Measurements from ENCODE around the gene ELAPOR2.

Gene ELAPOR2

GRCh38 chr7:87083865-87084519 lies 24.5 kb upstream of the ELAPOR2 start:
- Histone ChIP-seq H2BK120ac (ENCODE audit: low read depth, low read length) (no peak overlapping the region), H3K27ac (ENCODE audit: low read depth, low read length) (no peak overlapping the region), H3K4me2 (ENCODE audit: low read length) (no peak overlapping the region), H3K4ac (ENCODE audit: low read depth, low read length) (no peak overlapping the region), H2BK15ac (replicated peaks; ENCODE audit: low read depth) (no peak overlapping the region), H2BK5ac (ENCODE audit: low read length) (no peak overlapping the region), H2AK5ac (ENCODE audit: low read length) (no peak overlapping the region), H3K23ac (ENCODE audit: low read length) (no peak overlapping the region), H3K27me3 (ENCODE audit: insufficient read depth, low read length, poor library complexity) (no peaks in the 10 kb centered on the region), H3K18ac (ENCODE audit: low read length) (no peak overlapping the region), H4K5ac (ENCODE audit: low read length) (no peak overlapping the region), H3K79me1 (ENCODE audit: low read length) (no peaks in the 10 kb centered on the region), H3K56ac (ENCODE audit: low read length) (no peak overlapping the region), H3K79me2 (ENCODE audit: control insufficient read depth, insufficient read depth, low read length) (no peaks in the 10 kb centered on the region), H3K36me3 (ENCODE audit: control insufficient read depth, insufficient read depth, low read length) (no peaks in the 10 kb centered on the region), H3K9ac (ENCODE audit: low read length) (no peak overlapping the region), H3K4me1 (ENCODE audit: control insufficient read depth, low read depth, low read length) (no peaks in the 10 kb centered on the region), H4K8ac (ENCODE audit: low read depth, low read length) (no peak overlapping the region), H3K4me3 (ENCODE audit: low read length) (no peak overlapping the region)
- DNase-seq: no peak
- WGBS (ENCODE audit: extremely low coverage, insufficient coverage, low lambda C conversion rate): no CpG with 5 or more reads among the region's 5 CpGs

GRCh38 chr7:87082675-87083074 lies 23.2 kb upstream of the ELAPOR2 start:
- Histone ChIP-seq H2BK15ac (replicated peaks; ENCODE audit: low read depth) (no peak overlapping the region), H3K36me3 (ENCODE audit: control insufficient read depth, insufficient read depth, low read length) (no peaks in the 10 kb centered on the region), H3K56ac (ENCODE audit: low read length) (no peak overlapping the region), H2BK5ac (ENCODE audit: low read length) (no peak overlapping the region), H3K79me1 (ENCODE audit: low read length) (no peaks in the 10 kb centered on the region), H3K18ac (ENCODE audit: low read length) (no peak overlapping the region), H3K4me2 (ENCODE audit: low read length) (no peak overlapping the region), H3K4me1 (ENCODE audit: control insufficient read depth, low read depth, low read length) (no peaks in the 10 kb centered on the region), H3K79me2 (ENCODE audit: control insufficient read depth, insufficient read depth, low read length) (no peaks in the 10 kb centered on the region), H3K4me3 (ENCODE audit: low read length) (no peak overlapping the region), H3K23ac (ENCODE audit: low read length) (no peak overlapping the region), H4K8ac (ENCODE audit: low read depth, low read length) (no peak overlapping the region), H3K9ac (ENCODE audit: low read length) (no peak overlapping the region), H3K27me3 (ENCODE audit: insufficient read depth, low read length, poor library complexity) (no peaks in the 10 kb centered on the region), H2AK5ac (ENCODE audit: low read length) (no peak overlapping the region), H4K5ac (ENCODE audit: low read length) (no peak overlapping the region), H2BK120ac (ENCODE audit: low read depth, low read length) (no peak overlapping the region), H3K27ac (ENCODE audit: low read depth, low read length) (no peak overlapping the region), H3K4ac (ENCODE audit: low read depth, low read length) (no peak overlapping the region)
- no peak for DNase-seq
- no CpG with 5 or more reads among the region's 5 CpGs for WGBS (ENCODE audit: extremely low coverage, insufficient coverage, low lambda C conversion rate)

DNA sequence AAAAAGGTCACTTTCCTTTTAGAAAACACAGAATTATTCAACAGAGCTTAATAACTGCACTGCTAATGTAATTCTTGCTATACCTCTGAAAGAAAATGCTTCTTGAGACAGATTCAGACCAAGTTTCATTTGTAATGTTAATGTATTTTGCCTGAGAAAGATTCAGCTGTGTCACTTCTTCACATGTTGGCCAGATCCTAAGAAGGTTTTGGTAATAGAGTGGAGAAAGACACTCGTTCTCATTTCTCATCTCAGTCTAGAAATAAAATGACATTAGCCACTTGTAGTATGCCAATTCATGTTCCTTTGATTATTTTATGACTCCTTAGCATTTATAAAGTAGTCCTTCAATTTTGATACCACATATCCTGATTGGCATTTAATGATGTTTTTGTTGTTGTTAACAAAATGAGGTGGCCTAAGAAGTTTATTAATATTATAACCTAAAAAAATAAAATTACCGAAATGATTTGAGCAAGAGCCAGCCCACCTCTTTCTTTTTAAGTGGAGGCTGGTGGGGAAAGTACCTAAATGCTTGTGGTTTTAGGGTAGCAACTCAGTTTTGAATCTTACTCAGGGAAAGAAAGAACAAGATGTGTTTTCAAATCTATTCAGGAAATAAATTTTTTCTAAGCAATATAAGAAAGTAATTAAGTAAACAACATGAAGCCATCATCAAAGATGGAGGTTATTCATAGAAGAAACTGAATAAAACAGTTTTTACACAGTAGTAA lies 16.4 kb upstream of the ELAPOR2 start:
- Histone ChIP-seq H2BK120ac (ENCODE audit: low read depth, low read length) (no peak overlapping the region), H4K5ac (ENCODE audit: low read length) (no peak overlapping the region), H3K4me1 (ENCODE audit: control insufficient read depth, low read depth, low read length) (peaks cover 1% of the 10 kb centered on the region), H2BK5ac (ENCODE audit: low read length) (no peak overlapping the region), H3K18ac (ENCODE audit: low read length) (no peak overlapping the region), H3K27me3 (ENCODE audit: insufficient read depth, low read length, poor library complexity) (no peaks in the 10 kb centered on the region), H4K8ac (ENCODE audit: low read depth, low read length) (no peak overlapping the region), H3K36me3 (ENCODE audit: control insufficient read depth, insufficient read depth, low read length) (no peaks in the 10 kb centered on the region), H2BK15ac (replicated peaks; ENCODE audit: low read depth) (no peak overlapping the region), H3K79me2 (ENCODE audit: control insufficient read depth, insufficient read depth, low read length) (no peaks in the 10 kb centered on the region), H3K79me1 (ENCODE audit: low read length) (no peaks in the 10 kb centered on the region), H3K4ac (ENCODE audit: low read depth, low read length) (no peak overlapping the region), H3K23ac (ENCODE audit: low read length) (no peak overlapping the region), H3K9ac (ENCODE audit: low read length) (no peak overlapping the region), H3K4me3 (ENCODE audit: low read length) (no peak overlapping the region), H3K27ac (ENCODE audit: low read depth, low read length) (no peak overlapping the region), H3K56ac (ENCODE audit: low read length) (no peak overlapping the region), H2AK5ac (ENCODE audit: low read length) (no peak overlapping the region), H3K4me2 (ENCODE audit: low read length) (no peak overlapping the region)
- DNase-seq: no peak
- WGBS (ENCODE audit: extremely low coverage, insufficient coverage, low lambda C conversion rate): no CpG with 5 or more reads among the region's 2 CpGs

DNA sequence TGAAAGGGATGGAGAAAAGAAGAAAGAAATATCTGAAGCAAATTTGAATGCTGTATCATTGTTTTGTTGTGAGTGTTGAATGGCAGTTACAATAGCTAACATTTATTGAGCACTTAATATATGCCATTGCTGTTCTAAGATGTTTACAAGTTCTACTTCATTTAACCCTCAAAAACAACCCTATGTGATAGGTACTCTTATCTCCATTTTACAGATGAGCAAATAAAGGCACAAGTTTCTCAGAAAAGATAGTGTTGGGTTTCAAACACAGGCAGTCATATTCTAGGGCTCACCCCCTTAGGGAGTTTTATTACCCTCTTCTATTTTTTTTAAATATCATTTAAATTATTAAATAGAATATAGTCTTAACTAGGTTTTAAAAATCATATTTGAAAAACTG lies 8.3 kb upstream of the ELAPOR2 start:
- Histone ChIP-seq H3K18ac (ENCODE audit: low read length) (no peak overlapping the region), H3K4me2 (ENCODE audit: low read length) (no peak overlapping the region)
- DNase-seq: no peak

DNA sequence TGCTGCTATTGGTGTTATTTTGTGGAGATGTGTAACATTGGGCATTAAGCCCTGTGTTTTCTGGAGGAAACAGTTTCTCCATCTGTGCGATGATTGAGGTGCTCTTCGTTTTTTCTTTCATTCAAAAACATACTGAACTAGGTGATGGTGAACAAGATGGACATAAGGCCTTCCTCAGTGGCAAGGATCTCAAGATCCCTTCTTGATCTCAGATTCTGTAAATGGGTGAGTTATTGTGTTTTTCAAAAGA lies 759 bp upstream of the ELAPOR2 start:
- no CpG with 5 or more reads among the region's 2 CpGs for WGBS (ENCODE audit: extremely low coverage, insufficient coverage, low lambda C conversion rate)
- H3K27ac ChIP-seq (ENCODE audit: low read depth, low read length): no peak overlapping the region
- peak overlapping the region; percentile 88 for H3K4me2 ChIP-seq (ENCODE audit: low read length)
- H3K23ac ChIP-seq (ENCODE audit: low read length): no peak overlapping the region
- no peaks in the 10 kb centered on the region for H3K79me1 ChIP-seq (ENCODE audit: low read length)
- DNase-seq: no peak
- H3K18ac ChIP-seq (ENCODE audit: low read length): peak overlapping the region; percentile 76
- no peak overlapping the region for H2AK5ac ChIP-seq (ENCODE audit: low read length)
- H3K27me3 ChIP-seq (ENCODE audit: insufficient read depth, low read length, poor library complexity): no peaks in the 10 kb centered on the region
- no peaks in the 10 kb centered on the region for H3K79me2 ChIP-seq (ENCODE audit: control insufficient read depth, insufficient read depth, low read length)
- peak overlapping the region; percentile 86 for H2BK15ac ChIP-seq (replicated peaks; ENCODE audit: low read depth)
- no peaks in the 10 kb centered on the region for H3K4me1 ChIP-seq (ENCODE audit: control insufficient read depth, low read depth, low read length)
- peak overlapping the region; percentile 90 for H3K56ac ChIP-seq (ENCODE audit: low read length)
- no peak overlapping the region for H4K8ac ChIP-seq (ENCODE audit: low read depth, low read length)
- no peak overlapping the region for H3K4me3 ChIP-seq (ENCODE audit: low read length)
- H2BK120ac ChIP-seq (ENCODE audit: low read depth, low read length): no peak overlapping the region
- no peaks in the 10 kb centered on the region for H3K36me3 ChIP-seq (ENCODE audit: control insufficient read depth, insufficient read depth, low read length)
- H4K5ac ChIP-seq (ENCODE audit: low read length): no peak overlapping the region
- no peak overlapping the region for H2BK5ac ChIP-seq (ENCODE audit: low read length)
- H3K9ac ChIP-seq (ENCODE audit: low read length): peak overlapping the region; percentile 71
- no peak overlapping the region for H3K4ac ChIP-seq (ENCODE audit: low read depth, low read length)

More for the DNA sequence above, 8.3 kb upstream of the ELAPOR2 start:
- Histone ChIP-seq H3K36me3 (ENCODE audit: control insufficient read depth, insufficient read depth, low read length) (no peaks in the 10 kb centered on the region), H2AK5ac (ENCODE audit: low read length) (no peak overlapping the region), H3K4ac (ENCODE audit: low read depth, low read length) (no peak overlapping the region), H2BK15ac (replicated peaks; ENCODE audit: low read depth) (no peak overlapping the region), H2BK5ac (ENCODE audit: low read length) (no peak overlapping the region), H3K23ac (ENCODE audit: low read length) (no peak overlapping the region), H4K5ac (ENCODE audit: low read length) (no peak overlapping the region), H3K56ac (ENCODE audit: low read length) (no peak overlapping the region), H2BK120ac (ENCODE audit: low read depth, low read length) (no peak overlapping the region), H3K27me3 (ENCODE audit: insufficient read depth, low read length, poor library complexity) (no peaks in the 10 kb centered on the region), H4K8ac (ENCODE audit: low read depth, low read length) (no peak overlapping the region), H3K9ac (ENCODE audit: low read length) (no peak overlapping the region), H3K4me1 (ENCODE audit: control insufficient read depth, low read depth, low read length) (peaks cover 1% of the 10 kb centered on the region), H3K79me2 (ENCODE audit: control insufficient read depth, insufficient read depth, low read length) (no peaks in the 10 kb centered on the region), H3K4me3 (ENCODE audit: low read length) (no peak overlapping the region), H3K79me1 (ENCODE audit: low read length) (no peaks in the 10 kb centered on the region), H3K27ac (ENCODE audit: low read depth, low read length) (no peak overlapping the region)

Data from mesendoderm (in vitro differentiated cells).